Renal cortex interstitium (tissue), 3 donors: Measurements from ENCODE around the gene PLA2G12A. TPM values are rescaled to one million over a fixed set of nuclear protein-coding genes. Genes with fewer than 3 reads are reported as not detected.

Source experiments
- polyA plus RNA-seq, 3 donors: library from polyadenylated mRNA; unstranded; fragments of 120-200 nt; gene quantifications; one replicate each; pipeline ENCODE4 v1.2.1, GENCODE V29; 2013; ENCODE audit not compliant: insufficient read length in 3 of 3

Gene PLA2G12A
- polyA plus RNA-seq, 3 donors = 26.9 to 35.4 (median 28.5) TPM

Other genes with a start within 250 kb of the PLA2G12A start
- 10 to 100 TPM in 2 of 3 donors, 1 to 10 TPM in 1; 9.1 to 10.9 (median 10.8) TPM for gene MCUB, start 169.8 kb downstream of the PLA2G12A start, polyA plus RNA-seq
- 10 to 100 TPM; 37.2 to 45.4 (median 37.4) TPM for gene CASP6, start 26.6 kb downstream of the PLA2G12A start, polyA plus RNA-seq
- 10 to 100 TPM; 76.1 to 85.5 (median 83.3) TPM for gene CFI, start 71.9 kb upstream of the PLA2G12A start, polyA plus RNA-seq
- 10 to 100 TPM; 34.7 to 49.8 (median 42.8) TPM for gene GAR1, start 85.7 kb upstream of the PLA2G12A start, polyA plus RNA-seq
- under 1 TPM; 0.34 to 0.74 (median 0.43) TPM for gene RRH, start 97.9 kb upstream of the PLA2G12A start, polyA plus RNA-seq
- under 1 TPM; 0.42 to 0.84 (median 0.71) TPM for gene LRIT3, start 118.0 kb upstream of the PLA2G12A start, polyA plus RNA-seq
- gene EGF, start 182.8 kb upstream of the PLA2G12A start, polyA plus RNA-seq = 1 to 10 TPM; 2.0 to 8.4 (median 3.1) TPM